ENCODE results near the gene ANKRD26. TPM values are rescaled to one million over a fixed set of nuclear protein-coding genes. Genes with fewer than 3 reads are reported as not detected.

The ANKRD26 gene
- total and polyA plus RNA-seq, 3 experiments from 2014 or later = 2.4 to 9.7 (median 9.5) TPM

GRCh38 chr10:26970667-26971066, 129.6 kb downstream of the ANKRD26 start:
- ChIA-PET POLR2A (no interaction called here), CTCF (no interaction called here)
- no peak overlapping the region for H3K4me3 Mint-ChIP-seq

GRCh38 chr10:26969145-26969926, 131.0 kb downstream of the ANKRD26 start:
- Histone ChIP-seq H3K27me3 (ENCODE audit: insufficient read depth, low read length, poor library complexity, severe bottlenecking) (no peaks in the 10 kb centered on the region), H3K4me1 (ENCODE audit: insufficient read depth, low read length) (no peaks in the 10 kb centered on the region), H3K4me3 (ENCODE audit: low read length) (no peak overlapping the region), H3K27ac (ENCODE audit: low read depth, low read length) (no peak overlapping the region), H3K36me3 (ENCODE audit: insufficient read depth, low read length) (no peaks in the 10 kb centered on the region), H3K9me3 (ENCODE audit: low read length) (no peaks in the 10 kb centered on the region)
- Mint-ChIP-seq H3K27ac (no peak overlapping the region), H3K27me3 (no peaks in the 10 kb centered on the region), H3K36me3 (peaks cover 17 to 21% (median 17%) of the 10 kb centered on the region in 3 donors), H3K9me3 (no peaks in the 10 kb centered on the region), H3K4me1 (no peaks in the 10 kb centered on the region), H3K4me3 (no peak overlapping the region)
- DNase-seq = no peak
- ChIA-PET CTCF (no interaction called here), POLR2A (no interaction called here)

More at GRCh38 chr10:26970667-26971066, 129.6 kb downstream of the ANKRD26 start:
- Histone ChIP-seq H3K9me3 (ENCODE audit: low read length) (no peaks in the 10 kb centered on the region), H3K4me1 (ENCODE audit: insufficient read depth, low read length) (no peaks in the 10 kb centered on the region), H3K27ac (ENCODE audit: low read depth, low read length) (no peak overlapping the region), H3K36me3 (ENCODE audit: insufficient read depth, low read length) (no peaks in the 10 kb centered on the region), H3K27me3 (ENCODE audit: insufficient read depth, low read length, poor library complexity, severe bottlenecking) (no peaks in the 10 kb centered on the region), H3K4me3 (ENCODE audit: low read length) (no peak overlapping the region)
- no peaks in the 10 kb centered on the region for H3K9me3 Mint-ChIP-seq
- H3K27me3 Mint-ChIP-seq = no peaks in the 10 kb centered on the region
- DNase-seq = no peak
- peaks cover 12 to 17% (median 16%) of the 10 kb centered on the region in 3 donors for H3K36me3 Mint-ChIP-seq
- H3K27ac Mint-ChIP-seq = peak overlapping the region in 1 of 8 donors; percentile 56
- no peaks in the 10 kb centered on the region for H3K4me1 Mint-ChIP-seq

GRCh38 chr10:26962835-26963234, 137.5 kb downstream of the ANKRD26 start:
- Histone ChIP-seq H3K27me3 (ENCODE audit: insufficient read depth, low read length, poor library complexity, severe bottlenecking) (no peaks in the 10 kb centered on the region), H3K36me3 (ENCODE audit: insufficient read depth, low read length) (no peaks in the 10 kb centered on the region), H3K4me1 (ENCODE audit: insufficient read depth, low read length) (no peaks in the 10 kb centered on the region), H3K27ac (ENCODE audit: low read depth, low read length) (no peak overlapping the region), H3K9me3 (ENCODE audit: low read length) (no peaks in the 10 kb centered on the region), H3K4me3 (ENCODE audit: low read length) (no peak overlapping the region)
- Mint-ChIP-seq H3K27me3 (peaks cover 0 to 2% of the 10 kb centered on the region in 2 donors), H3K4me1 (peaks cover 3 to 20% (median 8%) of the 10 kb centered on the region in 3 donors), H3K36me3 (peaks cover 16 to 23% (median 17%) of the 10 kb centered on the region in 3 donors), H3K27ac (no peak overlapping the region), H3K4me3 (no peak overlapping the region), H3K9me3 (no peaks in the 10 kb centered on the region)
- ChIA-PET CTCF (no interaction called here), POLR2A (interaction anchor here (0.6 kb wide), 1 partner anchor 261 kb away, joined by 7 read pairs; no protein-coding TSS in a partner anchor)
- DNase-seq = no peak

- H3K4me1 ChIP-seq (ENCODE audit: insufficient read depth, low read length) = no peaks in the 10 kb centered on the region
These were observed 140.0 kb downstream of the ANKRD26 start for GRCh38 chr10:26960308-26960707.

GRCh38 chr10:26959841-26960240, 140.5 kb downstream of the ANKRD26 start:
- Mint-ChIP-seq H3K27ac (no peak overlapping the region), H3K36me3 (peaks cover 0 to 6% (median 3%) of the 10 kb centered on the region in 3 donors), H3K27me3 (peaks cover 0 to 2% of the 10 kb centered on the region in 2 donors), H3K9me3 (no peaks in the 10 kb centered on the region), H3K4me1 (peaks cover 3 to 20% (median 8%) of the 10 kb centered on the region in 3 donors), H3K4me3 (peak overlapping the region in 2 of 7 donors; percentile 8 to 85)
- Histone ChIP-seq H3K36me3 (ENCODE audit: insufficient read depth, low read length) (no peaks in the 10 kb centered on the region), H3K4me3 (ENCODE audit: low read length) (no peak overlapping the region), H3K27me3 (ENCODE audit: insufficient read depth, low read length, poor library complexity, severe bottlenecking) (no peaks in the 10 kb centered on the region), H3K4me1 (ENCODE audit: insufficient read depth, low read length) (no peaks in the 10 kb centered on the region), H3K9me3 (ENCODE audit: low read length) (no peaks in the 10 kb centered on the region), H3K27ac (ENCODE audit: low read depth, low read length) (no peak overlapping the region)
- CTCF ChIA-PET = no interaction called here
- DNase-seq = no peak
- POLR2A ChIA-PET = no interaction called here

More at GRCh38 chr10:26960308-26960707, 140.0 kb downstream of the ANKRD26 start:
- no peak for DNase-seq
- peaks cover 2 to 8% (median 3%) of the 10 kb centered on the region in 3 donors for H3K36me3 Mint-ChIP-seq
- peaks cover 3 to 20% (median 8%) of the 10 kb centered on the region in 3 donors for H3K4me1 Mint-ChIP-seq
- H3K9me3 Mint-ChIP-seq = no peaks in the 10 kb centered on the region
- no peak overlapping the region for H3K4me3 ChIP-seq (ENCODE audit: low read length)
- H3K27ac Mint-ChIP-seq = no peak overlapping the region
- CTCF ChIA-PET = no interaction called here
- H3K27me3 Mint-ChIP-seq = peaks cover 0 to 2% of the 10 kb centered on the region in 2 donors
- POLR2A ChIA-PET = no interaction called here
- H3K27ac ChIP-seq (ENCODE audit: low read depth, low read length) = no peak overlapping the region
- H3K27me3 ChIP-seq (ENCODE audit: insufficient read depth, low read length, poor library complexity, severe bottlenecking) = no peaks in the 10 kb centered on the region
- H3K9me3 ChIP-seq (ENCODE audit: low read length) = no peaks in the 10 kb centered on the region
- no peaks in the 10 kb centered on the region for H3K36me3 ChIP-seq (ENCODE audit: insufficient read depth, low read length)
- H3K4me3 Mint-ChIP-seq = no peak overlapping the region

Other genes with a start within 250 kb of the ANKRD26 start
- 10 to 100 TPM; 35.9 to 37.1 TPM for gene ABI1, start 239.5 kb downstream of the ANKRD26 start, total RNA-seq
- gene ABI1, start 239.5 kb downstream of the ANKRD26 start, polyA plus RNA-seq = 79.7 TPM
- 100 to 1,000 TPM; 121 to 124 TPM for gene YME1L1, start 53.9 kb upstream of the ANKRD26 start, total RNA-seq
- 114 TPM for gene YME1L1, start 53.9 kb upstream of the ANKRD26 start, polyA plus RNA-seq
- 10 to 100 TPM; 22.6 to 22.8 TPM for gene MASTL, start 54.9 kb upstream of the ANKRD26 start, total RNA-seq
- 3.4 TPM for gene MASTL, start 54.9 kb upstream of the ANKRD26 start, polyA plus RNA-seq
- 10 to 100 TPM; 19.2 to 21.3 TPM for gene ACBD5, start 140.3 kb upstream of the ANKRD26 start, total RNA-seq
- gene ACBD5, start 140.3 kb upstream of the ANKRD26 start, polyA plus RNA-seq = 13.2 TPM